Measurements from ENCODE around the gene ZNF582. TPM values are rescaled to one million over a fixed set of nuclear protein-coding genes. Genes with fewer than 3 reads are reported as not detected.

The ZNF582 gene
- total RNA-seq, 4 donors from 2014 or later = 0.22 to 1.9 (median 0.83) TPM

DNA sequence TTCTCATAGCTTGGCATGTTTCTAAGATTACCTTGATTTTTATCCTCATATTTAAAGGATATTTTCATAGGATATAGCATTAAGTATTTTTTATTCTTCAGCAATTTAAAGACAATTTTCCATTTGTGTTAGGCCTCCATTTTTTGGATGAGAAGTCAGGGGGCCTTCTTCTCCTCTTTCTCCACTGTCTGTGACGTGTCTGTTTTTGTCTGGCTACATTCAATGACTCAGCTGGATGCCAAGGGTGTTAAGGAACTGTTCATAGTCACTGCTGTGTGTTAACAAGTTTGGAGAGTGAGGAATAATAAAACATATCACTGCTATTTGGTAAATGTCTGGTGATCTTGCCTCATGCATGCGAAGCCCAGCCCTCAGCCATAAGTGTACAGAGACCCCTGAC is 36.4 kb downstream of the ZNF582 start:
- H3K36me3 ChIP-seq = peaks cover 2 to 15% of the 10 kb centered on the region in 2 donors
- in situ Hi-C loops (cut with MboI; ENCODE audit: low sequenced_read_pairs in 4 of 4) = loop anchor here in 2 of 4 donors (10.0 kb wide), 1 partner anchor 282 kb away; no protein-coding TSS in a partner anchor
- no peak overlapping the region for H3K27ac ChIP-seq
- no peak overlapping the region for H3K4me3 ChIP-seq
- no peak for DNase-seq
- no peaks in the 10 kb centered on the region for H3K27me3 ChIP-seq
- H3K9me3 ChIP-seq = no peaks in the 10 kb centered on the region
- no peak for TF ChIP-seq POLR2A (IDR thresholded peaks at IDR 0.05)
- TF ChIP-seq, protein P1, sequence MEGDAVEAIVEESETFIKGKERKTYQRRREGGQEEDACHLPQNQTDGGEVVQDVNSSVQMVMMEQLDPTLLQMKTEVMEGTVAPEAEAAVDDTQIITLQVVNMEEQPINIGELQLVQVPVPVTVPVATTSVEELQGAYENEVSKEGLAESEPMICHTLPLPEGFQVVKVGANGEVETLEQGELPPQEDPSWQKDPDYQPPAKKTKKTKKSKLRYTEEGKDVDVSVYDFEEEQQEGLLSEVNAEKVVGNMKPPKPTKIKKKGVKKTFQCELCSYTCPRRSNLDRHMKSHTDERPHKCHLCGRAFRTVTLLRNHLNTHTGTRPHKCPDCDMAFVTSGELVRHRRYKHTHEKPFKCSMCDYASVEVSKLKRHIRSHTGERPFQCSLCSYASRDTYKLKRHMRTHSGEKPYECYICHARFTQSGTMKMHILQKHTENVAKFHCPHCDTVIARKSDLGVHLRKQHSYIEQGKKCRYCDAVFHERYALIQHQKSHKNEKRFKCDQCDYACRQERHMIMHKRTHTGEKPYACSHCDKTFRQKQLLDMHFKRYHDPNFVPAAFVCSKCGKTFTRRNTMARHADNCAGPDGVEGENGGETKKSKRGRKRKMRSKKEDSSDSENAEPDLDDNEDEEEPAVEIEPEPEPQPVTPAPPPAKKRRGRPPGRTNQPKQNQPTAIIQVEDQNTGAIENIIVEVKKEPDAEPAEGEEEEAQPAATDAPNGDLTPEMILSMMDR (IDR thresholded peaks at IDR 0.05 in 4 of 5, conservative IDR thresholded peaks at IDR 0.05 in 1 of 5) = no peak
- H3K4me1 ChIP-seq = no peaks in the 10 kb centered on the region
- intact Hi-C loops (cut with DNase I; ENCODE audit: low total_unique reads) = no loop called here
- ATAC-seq = no peak

DNA sequence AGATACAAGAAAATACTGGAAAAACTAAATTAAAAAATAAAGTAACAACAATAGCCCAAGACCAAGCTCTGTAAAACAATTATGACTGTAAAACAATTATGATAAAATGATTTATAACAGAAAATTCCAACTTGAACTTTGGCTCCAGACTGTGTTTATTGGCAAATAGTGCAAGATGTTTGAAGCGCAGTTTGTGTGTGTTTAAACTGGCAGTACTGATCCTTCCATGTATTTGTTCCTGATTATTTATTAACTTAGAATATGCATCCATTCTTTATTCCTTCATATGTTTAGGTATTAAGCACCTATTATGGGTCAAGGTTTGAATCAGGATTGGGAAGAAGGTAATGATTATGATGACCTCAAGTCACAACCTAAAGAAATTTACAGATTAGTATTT is 37.8 kb downstream of the ZNF582 start:
- DNase-seq (no peak), ATAC-seq (no peak)
- no peaks in the 10 kb centered on the region for H3K27me3 ChIP-seq
- in situ Hi-C loops (cut with MboI; ENCODE audit: low sequenced_read_pairs in 4 of 4) = loop anchor here in 2 of 4 donors (10.0 kb wide), 1 partner anchor 281 kb away; no protein-coding TSS in a partner anchor
- H3K36me3 ChIP-seq = peaks cover 2% of the 10 kb centered on the region in 2 donors
- TF ChIP-seq POLR2A (IDR thresholded peaks at IDR 0.05) = no peak
- TF ChIP-seq, protein P1 (IDR thresholded peaks at IDR 0.05 in 4 of 5, conservative IDR thresholded peaks at IDR 0.05 in 1 of 5) = no peak
- no peak overlapping the region for H3K27ac ChIP-seq
- H3K4me3 ChIP-seq = no peak overlapping the region
- H3K4me1 ChIP-seq = no peaks in the 10 kb centered on the region
- no peaks in the 10 kb centered on the region for H3K9me3 ChIP-seq
- intact Hi-C loops (cut with DNase I; ENCODE audit: low total_unique reads) = no loop called here

DNA sequence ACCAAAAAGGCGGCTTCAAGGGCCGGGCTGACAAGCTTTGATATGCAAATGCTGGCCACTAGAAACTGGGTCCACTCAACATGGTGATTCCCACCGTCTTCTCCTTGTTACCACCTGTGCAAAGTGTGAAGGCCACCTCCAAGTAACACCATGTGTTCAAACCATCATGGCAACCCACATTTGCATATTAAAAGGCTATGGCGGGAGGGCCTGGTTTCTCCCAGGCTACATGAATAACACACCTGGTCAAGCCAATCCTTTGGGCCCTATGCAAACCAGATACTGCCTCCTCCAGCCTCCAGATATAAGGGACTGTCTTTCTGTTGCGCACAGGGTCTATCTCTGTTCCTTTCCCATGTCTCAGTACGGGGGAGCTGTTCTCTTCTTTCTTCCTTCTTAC is 42.1 kb downstream of the ZNF582 start:
- Histone ChIP-seq H3K36me3 (no peaks in the 10 kb centered on the region), H3K4me3 (no peak overlapping the region), H3K27me3 (no peaks in the 10 kb centered on the region), H3K27ac (no peak overlapping the region), H3K4me1 (no peaks in the 10 kb centered on the region), H3K9me3 (no peaks in the 10 kb centered on the region)
- ATAC-seq = no peak
- in situ Hi-C loops (cut with MboI; ENCODE audit: low sequenced_read_pairs in 4 of 4) = loop anchor here in 2 of 4 donors (10.0 kb wide), 1 partner anchor 276 kb away; no protein-coding TSS in a partner anchor
- intact Hi-C loops (cut with DNase I; ENCODE audit: low total_unique reads) = no loop called here
- DNase-seq = no peak
- TF ChIP-seq POLR2A (IDR thresholded peaks at IDR 0.05) = no peak
- TF ChIP-seq, protein P1 (IDR thresholded peaks at IDR 0.05 in 4 of 5, conservative IDR thresholded peaks at IDR 0.05 in 1 of 5) = no peak

DNA sequence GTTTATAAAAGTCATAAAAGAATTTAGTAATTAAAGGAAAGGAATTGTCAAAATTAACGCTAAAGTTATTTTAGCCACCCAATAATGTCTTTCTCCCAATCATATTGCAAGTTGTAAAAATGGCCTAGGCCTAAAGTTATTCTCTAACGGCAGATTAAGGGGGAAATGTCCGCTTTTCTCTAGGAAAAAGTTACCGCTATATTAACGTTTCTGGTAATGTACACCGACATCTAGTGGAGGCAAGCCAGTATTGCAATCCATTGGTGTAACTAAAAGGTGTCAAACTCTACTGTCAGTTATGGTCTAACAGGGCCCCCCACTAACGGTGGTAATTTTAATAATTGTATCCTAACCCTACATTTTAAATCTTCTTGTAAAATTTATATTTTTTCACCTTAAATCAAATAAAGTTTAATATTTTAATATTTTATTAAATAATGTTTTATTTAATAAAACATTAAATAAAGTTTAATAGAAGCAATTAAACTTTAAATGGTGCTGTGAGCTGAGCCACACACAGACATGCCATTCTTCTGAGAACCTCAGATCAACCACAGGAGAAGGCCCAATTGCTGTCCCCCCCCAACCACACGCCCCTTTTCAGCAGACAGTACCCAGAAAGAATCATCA is 42.8 kb downstream of the ZNF582 start:
- in situ Hi-C loops (cut with MboI; ENCODE audit: low sequenced_read_pairs in 4 of 4) (loop anchor here in 2 of 4 donors (10.0 kb wide), 1 partner anchor 276 kb away; no protein-coding TSS in a partner anchor), intact Hi-C loops (cut with DNase I; ENCODE audit: low total_unique reads) (loop anchor here (1.0 kb wide), 1 partner anchor 274 kb away; no protein-coding TSS in a partner anchor)
- no peak overlapping the region for H3K27ac ChIP-seq
- H3K4me3 ChIP-seq = peak overlapping the region in 1 of 4 donors; percentile 18
- ATAC-seq (no peak), DNase-seq (peak in 1 of 2 donors; percentile 4)
- H3K27me3 ChIP-seq = no peaks in the 10 kb centered on the region
- H3K4me1 ChIP-seq = no peaks in the 10 kb centered on the region
- H3K36me3 ChIP-seq = no peaks in the 10 kb centered on the region
- H3K9me3 ChIP-seq = no peaks in the 10 kb centered on the region
- no peak for TF ChIP-seq POLR2A (IDR thresholded peaks at IDR 0.05)
- TF ChIP-seq, protein P1 (IDR thresholded peaks at IDR 0.05 in 4 of 5, conservative IDR thresholded peaks at IDR 0.05 in 1 of 5) = peak; percentile 59 to 86 (median 77)

Measured in gastrocnemius medialis (tissue), 4 donors.